Measurements from ENCODE around the gene AQP3.
A peak's percentile ranks its signal among the peaks of the same experiment; 100 is the strongest.
"Not testable (repeated sequence)": the region's sequence is repeated elsewhere in the genome, so short reads cannot be mapped to it uniquely, and the experiment has no call there.

Gene AQP3

DNA sequence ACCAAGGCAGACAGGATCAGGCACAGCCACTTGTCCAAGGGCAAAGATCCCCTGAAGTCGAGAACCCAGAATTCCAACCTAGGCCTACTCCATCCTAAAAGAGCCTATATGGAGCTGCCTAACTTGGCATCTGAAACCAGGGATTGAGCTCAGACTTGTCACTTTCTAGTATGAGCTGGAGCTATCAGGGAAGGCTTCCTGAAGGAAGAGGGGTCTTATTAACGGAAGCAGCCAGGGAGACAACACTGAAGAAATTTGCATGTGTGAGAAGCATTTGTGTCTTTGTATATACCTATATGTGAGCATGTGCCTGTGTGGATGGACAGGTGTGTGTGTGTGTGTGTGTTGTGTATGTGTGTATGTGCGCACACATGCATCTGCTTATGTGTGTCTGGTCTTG lies 40.3 kb downstream of the AQP3 start:
- no peak for DNase-seq

GRCh38 chr9:33404788-33405362 lies 42.5 kb downstream of the AQP3 start:
- no peak for DNase-seq

GRCh38 chr9:33403941-33404787 lies 43.2 kb downstream of the AQP3 start:
- DNase-seq, result peak; percentile 66

GRCh38 chr9:33402371-33402770 lies 45.0 kb downstream of the AQP3 start, which contains the start of gene AQP7:
TSS of gene AQP7 (minus strand) at chr9:33402568. CDS start at chr9:33401262, 1,306 bp downstream.
- not testable (repeated sequence) for DNase-seq

- DNase-seq, result not testable (repeated sequence)
Measured at GRCh38 chr9:33401809-33402208, 45.6 kb downstream of the AQP3 start.

DNA sequence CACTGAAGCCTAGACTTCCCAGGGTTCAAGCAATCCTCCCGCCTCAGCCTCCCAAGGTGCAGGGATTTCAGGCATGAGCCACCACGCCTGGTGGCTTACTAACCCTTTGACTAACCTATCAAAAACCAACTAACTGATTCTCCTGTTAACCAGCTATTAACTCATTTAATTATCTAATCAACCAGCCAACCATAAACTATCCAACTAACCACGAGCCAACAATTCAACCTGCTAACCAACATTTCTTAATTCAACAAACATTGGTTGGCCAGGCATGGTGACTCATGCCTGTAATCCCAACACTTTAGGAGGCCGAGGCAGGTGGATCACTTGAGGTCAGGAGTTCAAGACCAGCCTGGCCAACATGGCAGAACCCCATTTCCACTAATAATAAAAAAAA lies 48.3 kb downstream of the AQP3 start:
- DNase-seq, result not testable (repeated sequence)

GRCh38 chr9:33397801-33398200 lies 49.6 kb downstream of the AQP3 start:
- not testable (repeated sequence) for DNase-seq

DNA sequence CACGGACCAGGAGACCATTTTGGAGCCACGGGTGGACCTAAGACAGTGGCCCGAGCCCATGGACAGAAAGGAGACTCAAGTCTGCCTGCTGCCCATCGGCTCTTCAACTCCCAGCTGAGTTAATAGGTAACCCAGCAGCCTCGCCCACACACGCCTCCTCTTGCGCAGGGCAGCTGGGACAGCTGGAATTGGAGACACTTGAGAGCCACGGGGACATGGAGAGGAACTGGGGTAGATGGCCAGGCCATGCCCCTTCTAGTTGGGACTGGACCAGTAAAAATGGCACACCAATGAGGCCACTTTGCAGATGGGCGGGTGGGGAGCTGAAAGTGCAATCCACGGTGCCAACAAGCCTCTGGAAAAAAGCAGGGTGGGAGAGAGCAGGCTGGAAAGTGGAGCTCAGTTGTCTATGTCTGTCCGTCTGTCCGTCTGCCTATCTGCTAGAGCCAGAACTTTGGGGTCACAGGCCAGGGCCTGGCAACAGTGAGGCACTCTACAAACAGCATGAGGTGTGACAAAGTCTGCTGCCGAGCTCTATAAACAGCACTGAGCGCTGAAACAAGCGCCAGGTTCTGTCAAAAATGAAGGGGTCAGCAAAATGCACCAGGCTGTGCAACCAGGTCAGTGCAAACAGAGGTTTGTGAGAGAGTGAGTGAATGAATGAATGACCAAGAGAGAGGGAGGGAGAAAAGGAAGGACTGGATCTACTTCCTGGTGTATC lies 52.1 kb downstream of the AQP3 start:
- DNase-seq, result not testable (repeated sequence)

DNA sequence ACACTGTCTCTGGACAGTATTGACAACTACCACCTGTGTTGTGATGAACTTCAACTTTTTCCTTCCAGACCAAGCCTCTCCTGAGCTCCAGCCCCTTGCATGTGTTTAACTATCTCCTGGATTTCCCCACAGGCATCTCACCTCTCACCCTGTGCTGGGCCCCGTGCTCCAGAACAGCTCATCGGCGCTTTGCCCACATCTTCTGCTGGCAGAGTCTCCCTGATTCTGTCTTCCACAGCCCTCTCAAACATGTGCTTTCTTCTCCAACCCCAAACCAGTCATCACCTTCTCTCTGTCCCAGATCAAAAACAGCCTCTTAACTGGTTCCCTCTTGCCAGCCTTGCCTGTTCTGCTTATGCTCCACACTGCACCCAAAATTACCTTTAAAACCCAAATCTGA lies 53.4 kb downstream of the AQP3 start:
- DNase-seq, result not testable (repeated sequence)

DNA sequence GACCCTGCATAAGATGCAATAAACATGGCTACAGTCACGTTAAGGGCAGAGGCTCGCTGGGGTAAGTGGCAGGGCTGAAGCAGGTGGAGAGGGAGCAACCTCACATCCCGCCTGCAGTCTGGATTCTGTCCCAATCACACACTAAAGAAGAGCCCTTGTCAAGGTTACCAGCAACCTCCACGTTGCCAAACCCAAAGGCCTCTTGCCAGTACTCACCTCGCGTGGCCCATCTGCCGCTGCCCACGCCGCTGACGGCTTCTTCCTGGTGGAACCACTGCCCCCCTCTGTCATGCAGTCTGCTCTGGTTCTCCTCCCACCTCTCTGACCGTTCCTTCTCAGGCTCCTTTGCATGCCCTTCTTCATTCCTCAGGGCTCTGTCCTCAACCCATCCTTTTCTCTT lies 53.8 kb downstream of the AQP3 start:
- DNase-seq, result no peak

- DNase-seq, result not testable (repeated sequence)
Measured at GRCh38 chr9:33392591-33393021, 54.8 kb downstream of the AQP3 start.

Data from islet precursor cell (in vitro differentiated cells).